Large intestine (tissue), 3 donors: ENCODE results near the gene MAPRE3. TPM values are rescaled to one million over a fixed set of nuclear protein-coding genes. Genes with fewer than 3 reads are reported as not detected.
"Not testable (repeated sequence)": the region's sequence is repeated elsewhere in the genome, so short reads cannot be mapped to it uniquely, and the experiment has no call there.

ENCODE experiments used
- DNase-seq, 2 donors: peaks; one replicate each; pipeline versions ENCODE4 v3.0.0 to v3.0.0-alpha.2; 2013
- H3K27ac ChIP-seq: one replicate; pipeline ENCODE4 v1.5.1; 2013; ENCODE audit warnings: low read length
- H3K27me3 ChIP-seq: 2 replicates; pipeline ENCODE4 v1.6.1; 2013; ENCODE audit warnings: low read length; ENCODE audit not compliant: control insufficient read depth, insufficient read depth
- H3K36me3 ChIP-seq: 2 replicates; pipeline ENCODE4 v1.6.1; 2013; ENCODE audit warnings: low read length; ENCODE audit not compliant: control insufficient read depth, insufficient read depth
- H3K4me1 ChIP-seq: one replicate; pipeline ENCODE4 v1.6.1; 2013; ENCODE audit warnings: low read length; ENCODE audit not compliant: control insufficient read depth, insufficient read depth
- H3K4me3 ChIP-seq: one replicate; pipeline ENCODE4 v1.5.1; 2013; ENCODE audit warnings: low read length
- H3K9me3 ChIP-seq: one replicate; pipeline ENCODE4 v1.6.1; 2013; ENCODE audit warnings: mild to moderate bottlenecking, low read depth, low read length, moderate library complexity; ENCODE audit not compliant: control insufficient read depth
- WGBS: methylation state at CpG from one replicate; pipeline ENCODE4 v1.1.5; 2013; ENCODE audit warnings: low lambda C conversion rate; ENCODE audit not compliant: insufficient coverage; 5-methylcytosine and 5-hydroxymethylcytosine counted together
- polyA plus RNA-seq: library from polyadenylated mRNA; unstranded; fragments of 120-200 nt; gene quantifications from one replicate; pipeline ENCODE4 v1.2.1, GENCODE V29; 2013

MAPRE3 gene
- polyA plus RNA-seq, 1 donor: 20.7 TPM

DNA sequence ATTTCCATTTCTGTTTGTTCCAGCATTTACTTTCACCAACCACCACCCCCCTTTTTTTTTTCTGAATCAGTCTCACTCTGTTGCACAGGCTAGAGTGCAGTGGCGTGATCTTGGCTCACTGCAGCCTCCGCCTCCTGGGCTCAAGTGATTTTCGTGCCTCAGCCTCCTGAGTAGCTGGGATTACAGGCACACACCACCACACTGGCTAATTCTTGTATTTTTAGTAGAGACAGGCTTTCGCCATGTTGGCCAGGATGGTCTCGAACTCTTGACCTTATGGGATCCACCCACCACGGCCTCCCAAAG lies 105.1 kb downstream of the MAPRE3 start:
- peaks cover 15% of the 10 kb centered on the region for H3K4me1 ChIP-seq
- H3K27ac ChIP-seq: peak overlapping the region; percentile 24
- WGBS: no CpG with 5 or more reads among the region's 6 CpGs
- not testable (repeated sequence) for H3K36me3 ChIP-seq, H3K4me3 ChIP-seq, H3K9me3 ChIP-seq, H3K27me3 ChIP-seq, DNase-seq

DNA sequence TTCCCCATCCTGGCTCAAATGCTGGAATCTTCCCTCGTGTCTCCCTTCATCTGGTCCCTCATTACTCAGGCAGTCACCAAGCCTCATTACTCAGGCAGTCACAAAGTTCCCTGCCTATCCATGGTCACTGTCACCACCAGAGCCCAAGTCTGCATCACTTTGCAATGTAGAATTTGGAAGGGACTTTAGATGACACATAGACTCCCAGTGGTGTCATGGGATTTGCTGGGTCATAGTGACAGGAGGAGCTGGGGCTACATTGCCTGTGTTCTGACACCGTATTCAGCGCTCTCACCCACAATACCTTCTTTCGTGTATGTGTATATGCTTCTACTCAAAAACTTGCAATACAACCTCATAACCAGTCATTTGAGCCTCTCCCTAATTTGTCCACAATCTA lies 105.9 kb downstream of the MAPRE3 start:
- WGBS: 70% methylated on average over 2 of the region's 4 CpGs
- peaks cover 14% of the 10 kb centered on the region for H3K4me1 ChIP-seq

More for the DNA sequence above, 105.9 kb downstream of the MAPRE3 start:
- Histone ChIP-seq H3K4me3 (no peak overlapping the region), H3K27me3 (peaks cover 8% of the 10 kb centered on the region), H3K27ac (no peak overlapping the region), H3K36me3 (no peaks in the 10 kb centered on the region), H3K9me3 (peaks cover 8% of the 10 kb centered on the region)
- DNase-seq: no peak

Other genes starting within 250 kb of the MAPRE3 start
- 14.1 TPM for gene SLC35F6, start 206.4 kb upstream of the MAPRE3 start, polyA plus RNA-seq
- 4.7 TPM for gene CENPA, start 184.6 kb upstream of the MAPRE3 start, polyA plus RNA-seq
- gene DPYSL5, start 122.5 kb upstream of the MAPRE3 start, polyA plus RNA-seq: 7.1 TPM
- 93.6 TPM for gene TMEM214, start 62.3 kb downstream of the MAPRE3 start, polyA plus RNA-seq
- gene AGBL5, start 81.0 kb downstream of the MAPRE3 start, polyA plus RNA-seq: 28.3 TPM
- 313 TPM for gene OST4, start 101.0 kb downstream of the MAPRE3 start, polyA plus RNA-seq
- gene EMILIN1, start 108.0 kb downstream of the MAPRE3 start, polyA plus RNA-seq: 49.1 TPM
- gene KHK, start 116.1 kb downstream of the MAPRE3 start, polyA plus RNA-seq: 232 TPM
- 11.5 TPM for gene CGREF1, start 148.5 kb downstream of the MAPRE3 start, polyA plus RNA-seq
- gene ABHD1, start 153.2 kb downstream of the MAPRE3 start, polyA plus RNA-seq: 2.0 TPM
- 48.5 TPM for gene PREB, start 164.0 kb downstream of the MAPRE3 start, polyA plus RNA-seq
- gene PRR30, start 168.8 kb downstream of the MAPRE3 start, polyA plus RNA-seq: not detected
- 0.10 TPM for gene TCF23, start 178.4 kb downstream of the MAPRE3 start, polyA plus RNA-seq
- gene ATRAID, start 241.4 kb downstream of the MAPRE3 start, polyA plus RNA-seq: 131 TPM
- gene SLC5A6, start 241.6 kb downstream of the MAPRE3 start, polyA plus RNA-seq: 148 TPM
- 34.9 TPM for gene CAD, start 246.7 kb downstream of the MAPRE3 start, polyA plus RNA-seq